Naive thymus-derived CD4-positive, alpha-beta T cell (primary cell): ENCODE results near the gene TOP3A. TPM values are rescaled to one million over a fixed set of nuclear protein-coding genes. Genes with fewer than 3 reads are reported as not detected.
A peak's percentile ranks its signal among the peaks of the same experiment; 100 is the strongest.
"Not testable (repeated sequence)": the region's sequence is repeated elsewhere in the genome, so short reads cannot be mapped to it uniquely, and the experiment has no call there.

Experiments
- ATAC-seq: fragments of 150-1000 bp; cut with Tn5 transposase; 2 replicates; pipeline ENCODE4 v1.10.0; 2021; ENCODE audit warnings: mild to moderate bottlenecking, moderate library complexity
- CTCF ChIA-PET: fragments of 350-600 bp; sonication (Branson Sonifier 250); formaldehyde crosslinking; loops from one replicate; lab custom pipeline; 2021; ENCODE audit warnings: antibody characterized with exemption; lab: Charles Lee
- POLR2A ChIA-PET: fragments of 350-600 bp; sonication (Branson Sonifier 250); formaldehyde crosslinking; loops from one replicate; lab custom pipeline; 2021; ENCODE audit warnings: antibody characterized with exemption, inconsistent platforms; lab: Charles Lee
- DNase-seq, 9 donors: peaks; one replicate each; pipeline versions ENCODE4 v3.0.0 to v3.0.0-alpha.2; 2020 to 2022; ENCODE audit warnings: mixed read lengths in 1 of 9
- H3K27ac ChIP-seq: one replicate; pipeline ENCODE4 v1.7.0; 2013; ENCODE audit warnings: mild to moderate bottlenecking, low read depth, low read length, moderate library complexity
- H3K27me3 ChIP-seq, 2 donors: one replicate each; pipeline ENCODE4 v1.7.0; 2013; ENCODE audit warnings: low read length in 2 of 2, mild to moderate bottlenecking in 2 of 2, moderate library complexity in 2 of 2; ENCODE audit not compliant: control insufficient read depth in 2 of 2, insufficient read depth in 2 of 2
- H3K36me3 ChIP-seq, 3 experiments: 1 replicate in 2 of 3; 2 replicates in 1 of 3; pipeline ENCODE4 v1.7.0; 2013; ENCODE audit warnings: low read length in 3 of 3, mild to moderate bottlenecking in 3 of 3, moderate library complexity in 1 of 3; ENCODE audit not compliant: insufficient read depth in 3 of 3, control insufficient read depth in 2 of 3
- H3K4me1 ChIP-seq, 2 donors: one replicate each; pipeline ENCODE4 v1.7.0; 2013; ENCODE audit warnings: low read length in 2 of 2, mild to moderate bottlenecking in 2 of 2, moderate library complexity in 1 of 2; ENCODE audit not compliant: control insufficient read depth in 2 of 2, insufficient read depth in 2 of 2
- H3K4me3 ChIP-seq: 2 replicates; pipeline ENCODE4 v1.7.0; 2013; ENCODE audit warnings: mild to moderate bottlenecking, low read length
- H3K9me3 ChIP-seq, 3 experiments: 1 replicate in 2 of 3; 2 replicates in 1 of 3; pipeline ENCODE4 v1.7.0; 2013; ENCODE audit warnings: low read length in 3 of 3; ENCODE audit not compliant: control insufficient read depth in 2 of 3
- H3K27ac Mint-ChIP-seq, 9 donors: one replicate each; pipeline ENCODE4 v1.8.0; 2020 to 2022; ENCODE audit warnings: mixed read lengths in 9 of 9, mild to moderate bottlenecking in 8 of 9, moderate library complexity in 5 of 9, inconsistent platforms in 2 of 9
- H3K27me3 Mint-ChIP-seq, 5 donors: one replicate each; pipeline ENCODE4 v1.8.0; 2021 to 2022; ENCODE audit warnings: mixed read lengths in 5 of 5, mild to moderate bottlenecking in 1 of 5
- H3K36me3 Mint-ChIP-seq, 5 donors: one replicate each; pipeline ENCODE4 v1.8.0; 2020 to 2022; ENCODE audit warnings: mixed read lengths in 5 of 5, mild to moderate bottlenecking in 3 of 5, inconsistent platforms in 1 of 5
- H3K4me1 Mint-ChIP-seq, 7 donors: one replicate each; pipeline ENCODE4 v1.8.0; 2020 to 2022; ENCODE audit warnings: mixed read lengths in 7 of 7, mild to moderate bottlenecking in 3 of 7, inconsistent platforms in 1 of 7
- H3K4me3 Mint-ChIP-seq, 10 donors: one replicate each; pipeline ENCODE4 v1.8.0; 2020 to 2022; ENCODE audit warnings: mild to moderate bottlenecking in 10 of 10, mixed read lengths in 10 of 10, moderate library complexity in 6 of 10, inconsistent platforms in 2 of 10
- H3K9me3 Mint-ChIP-seq, 11 donors: one replicate each; pipeline ENCODE4 v1.8.0; 2020 to 2022; ENCODE audit warnings: mixed read lengths in 11 of 11, mild to moderate bottlenecking in 4 of 11, inconsistent platforms in 1 of 11, moderate library complexity in 1 of 11
- intact Hi-C, 2 donors: fragments of 100-400 bp; cut with micrococcal nuclease; formaldehyde crosslinking; loops; one replicate each; pipeline ENCODE4 v1.15.1; 2023
- polyA plus RNA-seq, 2 donors: library from polyadenylated mRNA; unstranded; fragments of 300-500 nt; fragmentation: Illumina TruSeq; gene quantifications; one replicate each; pipeline ENCODE4 v1.2.3, GENCODE V29; 2021
- total RNA-seq, 6 experiments: library from RNA in 5 of 6; stranded (reverse) in 5 of 6; gene quantifications; 1 replicate in 5 of 6; 2 replicates in 1 of 6; pipeline ENCODE4 v1.2.3 and lab custom pipeline; 2021 to 2026

The TOP3A gene
- total and polyA plus RNA-seq, 7 experiments from 2014 or later: 13.7 to 74.9 (median 39.7) TPM

- Mint-ChIP-seq H3K36me3 (peaks cover 4 to 33% (median 13%) of the 10 kb centered on the region in 5 donors), H3K27ac (peak overlapping the region; percentile 92 to 99 (median 95))
- CTCF ChIA-PET: interaction anchor here (0.6 to 1.5 kb wide), 3 partner anchors 12 to 48 kb away, joined by 3 to 4 read pairs (median 3); partner anchors contain the start of gene SHMT1
These were observed 1.2 kb upstream of the TOP3A start for GRCh38 chr17:18315961-18316360.

GRCh38 chr17:18315562-18315922 is 748 bp upstream of the TOP3A start:
- Histone ChIP-seq H3K4me3 (peak overlapping the region; percentile 95), H3K9me3 (no peaks in the 10 kb centered on the region), H3K4me1 (peaks cover 54 to 56% of the 10 kb centered on the region in 2 donors), H3K27ac (peak overlapping the region; percentile 93), H3K27me3 (no peaks in the 10 kb centered on the region), H3K36me3 (peaks cover 0 to 39% (median 4%) of the 10 kb centered on the region in 3 experiments)
- peak in 6 of 9 donors; percentile 52 to 73 (median 62) for DNase-seq
- H3K9me3 Mint-ChIP-seq: peaks cover 0 to 8% (median 0%) of the 10 kb centered on the region in 11 donors
- H3K27me3 Mint-ChIP-seq: peaks cover 0 to 2% (median 0%) of the 10 kb centered on the region in 5 donors
- peak; percentile 36 for ATAC-seq
- POLR2A ChIA-PET: interaction anchor here (0.6 to 1.5 kb wide), 4 partner anchors 12 to 1062 kb away, joined by 3 to 5 read pairs (median 4); partner anchors contain the start of genes MAPK7 and SHMT1
- peaks cover 4 to 33% (median 16%) of the 10 kb centered on the region in 5 donors for H3K36me3 Mint-ChIP-seq
- peak overlapping the region; percentile 92 to 99 (median 95) for H3K27ac Mint-ChIP-seq
- peaks cover 64 to 89% (median 85%) of the 10 kb centered on the region in 7 donors for H3K4me1 Mint-ChIP-seq
- H3K4me3 Mint-ChIP-seq: peak overlapping the region; percentile 89 to 98 (median 93)
- CTCF ChIA-PET: interaction anchor here (1.1 to 1.5 kb wide), 2 partner anchors 47 to 48 kb away, joined by 3 to 4 read pairs; partner anchors contain the start of gene SHMT1
- intact Hi-C loops: loop anchor here (1.0 to 10.0 kb wide), 14 partner anchors 47 to 1663 kb away; partner anchors contain the start of genes ALKBH5 (in 2 of the 2), LLGL1 (in 2 of the 2), MIEF2 (in 2 of the 2) and SHMT1 (in 2 of the 2)

More at GRCh38 chr17:18315961-18316360, 1.2 kb upstream of the TOP3A start:
- H3K4me3 ChIP-seq: peak overlapping the region; percentile 95
- H3K4me3 Mint-ChIP-seq: peak overlapping the region; percentile 89 to 98 (median 93)
- H3K9me3 ChIP-seq: no peaks in the 10 kb centered on the region
- POLR2A ChIA-PET: interaction anchor here (0.6 to 1.5 kb wide), 4 partner anchors 12 to 1062 kb away, joined by 3 to 5 read pairs (median 4); partner anchors contain the start of genes MAPK7 and SHMT1
- peak overlapping the region; percentile 93 for H3K27ac ChIP-seq
- peaks cover 54 to 56% of the 10 kb centered on the region in 2 donors for H3K4me1 ChIP-seq
- no peak for DNase-seq
- H3K36me3 ChIP-seq: peaks cover 0 to 44% (median 4%) of the 10 kb centered on the region in 3 experiments
- no peak for ATAC-seq
- H3K27me3 Mint-ChIP-seq: peaks cover 0 to 2% (median 0%) of the 10 kb centered on the region in 5 donors
- H3K9me3 Mint-ChIP-seq: peaks cover 0 to 8% (median 0%) of the 10 kb centered on the region in 11 donors
- H3K27me3 ChIP-seq: no peaks in the 10 kb centered on the region
- intact Hi-C loops: loop anchor here (1.0 to 10.0 kb wide), 14 partner anchors 46 to 1664 kb away; partner anchors contain the start of genes ALKBH5 (in 2 of the 2), LLGL1 (in 2 of the 2), MIEF2 (in 2 of the 2) and SHMT1 (in 2 of the 2)
- peaks cover 68 to 90% (median 86%) of the 10 kb centered on the region in 7 donors for H3K4me1 Mint-ChIP-seq

- ATAC-seq (peak; percentile 1), DNase-seq (peak in 1 of 9 donors; percentile 15)
- CTCF ChIA-PET: interaction anchor here (1.5 kb wide), 1 partner anchor 49 kb away, joined by 4 read pairs; the partner anchor contains the start of gene SHMT1
- Histone ChIP-seq H3K27me3 (no peaks in the 10 kb centered on the region), H3K27ac (peak overlapping the region; percentile 93), H3K4me1 (peaks cover 42 to 50% of the 10 kb centered on the region in 2 donors), H3K36me3 (peaks cover 0 to 26% (median 4%) of the 10 kb centered on the region in 3 experiments), H3K4me3 (peak overlapping the region; percentile 95), H3K9me3 (no peaks in the 10 kb centered on the region)
- peaks cover 0 to 2% (median 0%) of the 10 kb centered on the region in 5 donors for H3K27me3 Mint-ChIP-seq
- peak overlapping the region; percentile 89 to 98 (median 93) for H3K4me3 Mint-ChIP-seq
- H3K36me3 Mint-ChIP-seq: peaks cover 4 to 36% (median 18%) of the 10 kb centered on the region in 5 donors
- POLR2A ChIA-PET: interaction anchor here (0.8 to 1.5 kb wide), 5 partner anchors 46 to 54 kb away, joined by 3 to 5 read pairs (median 3); partner anchors contain the start of genes MIEF2 and SHMT1
- peaks cover 54 to 80% (median 76%) of the 10 kb centered on the region in 7 donors for H3K4me1 Mint-ChIP-seq
- H3K9me3 Mint-ChIP-seq: peaks cover 0 to 8% (median 0%) of the 10 kb centered on the region in 11 donors
- intact Hi-C loops: loop anchor here (1.0 to 10.0 kb wide), 9 partner anchors 49 to 719 kb away; partner anchors contain the start of genes ATPAF2 (in 1 of the 2), DRC3 (in 1 of the 2), DRG2 (in 1 of the 2) and GID4 (in 1 of the 2)
- H3K27ac Mint-ChIP-seq: peak overlapping the region; percentile 92 to 99 (median 95)
These were observed 599 bp downstream of the TOP3A start for GRCh38 chr17:18314059-18314730.

- Mint-ChIP-seq H3K36me3 (peaks cover 0 to 23% (median 15%) of the 10 kb centered on the region in 5 donors), H3K4me3 (no peak overlapping the region), H3K27me3 (no peaks in the 10 kb centered on the region), H3K27ac (no peak overlapping the region), H3K9me3 (no peaks in the 10 kb centered on the region), H3K4me1 (peaks cover 17 to 36% (median 33%) of the 10 kb centered on the region in 7 donors)
- intact Hi-C loops: no loop called here
- H3K4me3 ChIP-seq: no peak overlapping the region
- peaks cover 10 to 29% (median 16%) of the 10 kb centered on the region in 3 experiments for H3K36me3 ChIP-seq
- H3K4me1 ChIP-seq: peaks cover 7 to 13% of the 10 kb centered on the region in 2 donors
- no peak overlapping the region for H3K27ac ChIP-seq
- ATAC-seq (no peak), DNase-seq (no peak)
- H3K27me3 ChIP-seq: no peaks in the 10 kb centered on the region
- ChIA-PET POLR2A (no interaction called here), CTCF (no interaction called here)
- H3K9me3 ChIP-seq: no peaks in the 10 kb centered on the region
These were observed 5.6 kb downstream of the TOP3A start for GRCh38 chr17:18309202-18309601.

GRCh38 chr17:18303206-18303605 is 11.6 kb downstream of the TOP3A start:
- H3K36me3 ChIP-seq: peaks cover 19 to 65% (median 31%) of the 10 kb centered on the region in 3 experiments
- POLR2A ChIA-PET: not testable (repeated sequence)

More at GRCh38 chr17:18303206-18303605, 11.6 kb downstream of the TOP3A start:
- H3K27ac ChIP-seq, ATAC-seq, DNase-seq, H3K4me1 ChIP-seq, H3K9me3 ChIP-seq, H3K9me3 Mint-ChIP-seq, H3K27ac Mint-ChIP-seq, CTCF ChIA-PET, H3K4me3 ChIP-seq, H3K4me3 Mint-ChIP-seq, H3K27me3 ChIP-seq, intact Hi-C loops, H3K27me3 Mint-ChIP-seq, H3K4me1 Mint-ChIP-seq: not testable (repeated sequence)
- peaks cover 0 to 41% (median 22%) of the 10 kb centered on the region in 5 donors for H3K36me3 Mint-ChIP-seq
